BJ (cell line): ENCODE data around the gene ENO1. TPM values are rescaled to one million over a fixed set of nuclear protein-coding genes. Genes with fewer than 3 reads are reported as not detected.

Source experiments
- CTCF ChIA-PET: fragments of 350-600 bp; formaldehyde crosslinking; extraction: SDS; loops from one replicate; lab custom pipeline; 2021; ENCODE audit warnings: antibody characterized with exemption, inconsistent platforms; lab: Yijun Ruan, JAX
- POLR2A ChIA-PET: fragments of 300-600 bp; sonication (Branson Sonifier 250); formaldehyde crosslinking; extraction: SDS; loops from one replicate; lab custom pipeline; 2021; ENCODE audit warnings: antibody characterized with exemption; lab: Charles Lee
- DNase-seq: peaks from one replicate; pipeline ENCODE4 v3.0.0-alpha.2; 2011; ENCODE audit warnings: low read depth
- H3K27me3 ChIP-seq: 2 replicates; pipeline ENCODE4 v1.6.0; 2011; ENCODE audit warnings: low read length; ENCODE audit not compliant: control insufficient read depth, insufficient read depth
- H3K36me3 ChIP-seq: 2 replicates; pipeline ENCODE4 v1.5.1; 2011; ENCODE audit warnings: low read length; ENCODE audit not compliant: control insufficient read depth, insufficient read depth
- H3K4me3 ChIP-seq: 2 replicates; pipeline ENCODE4 v1.5.1; 2011; ENCODE audit warnings: low read depth, mild to moderate bottlenecking, control low read depth, low read length
- polyA plus RNA-seq: library from polyadenylated mRNA; depleted of rRNA; stranded (reverse); fragments of >200 nt; gene quantifications from 2 replicates; pipeline ENCODE4 v1.2.3, GENCODE V29; 2011
- TF ChIP-seq, protein P1 (sequence below): IDR thresholded peaks from 2 replicates; pipeline ENCODE4 v1.5.1; 2011; ENCODE audit warnings: low read depth, mild to moderate bottlenecking, control low read depth, inconsistent platforms, low read length, moderate library complexity; ENCODE audit not compliant: insufficient read depth

The ENO1 gene
- polyA plus RNA-seq, 1 experiment = 2,253 TPM

DNA sequence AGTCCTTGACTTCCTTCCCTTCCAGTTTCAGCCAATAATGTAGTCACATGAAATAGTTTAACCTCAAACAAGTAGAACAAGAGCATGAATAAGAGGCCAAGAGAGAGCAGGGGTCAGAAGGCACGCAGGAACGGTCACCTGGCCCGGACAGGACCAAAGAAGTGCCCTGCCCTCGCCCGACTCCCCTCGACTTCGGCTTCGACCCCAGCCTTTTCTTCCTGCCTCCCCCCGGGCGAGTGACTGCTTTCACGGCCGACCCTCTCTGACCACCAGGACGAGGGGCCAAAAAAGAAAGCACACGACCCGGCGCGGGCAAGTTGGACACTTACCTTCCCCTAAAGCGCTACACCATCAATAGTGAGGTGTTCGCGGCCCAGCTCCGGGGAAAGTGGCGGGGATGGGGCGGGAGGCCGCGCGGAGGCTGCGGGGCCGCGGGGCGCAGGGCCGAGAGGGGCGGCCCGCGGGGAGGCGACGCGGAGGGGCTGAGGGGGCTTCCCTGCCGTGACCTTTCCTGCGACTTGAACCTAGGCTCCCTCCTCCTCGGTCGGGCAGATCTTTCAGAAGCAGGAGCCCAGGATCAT, 61.6 kb downstream of the ENO1 start:
- CTCF ChIA-PET = interaction anchor here (1.5 kb wide), 1 partner anchor 32 kb away, joined by 3 read pairs; no protein-coding TSS in a partner anchor
- no peaks in the 10 kb centered on the region for H3K36me3 ChIP-seq
- POLR2A ChIA-PET = interaction anchor here (0.6 kb wide), 2 partner anchors 128 to 710 kb away, joined by 3 to 9 read pairs; no protein-coding TSS in a partner anchor
- peak overlapping the region; percentile 91 for H3K4me3 ChIP-seq
- no peak for DNase-seq
- H3K27me3 ChIP-seq = no peaks in the 10 kb centered on the region
- TF ChIP-seq, protein P1, sequence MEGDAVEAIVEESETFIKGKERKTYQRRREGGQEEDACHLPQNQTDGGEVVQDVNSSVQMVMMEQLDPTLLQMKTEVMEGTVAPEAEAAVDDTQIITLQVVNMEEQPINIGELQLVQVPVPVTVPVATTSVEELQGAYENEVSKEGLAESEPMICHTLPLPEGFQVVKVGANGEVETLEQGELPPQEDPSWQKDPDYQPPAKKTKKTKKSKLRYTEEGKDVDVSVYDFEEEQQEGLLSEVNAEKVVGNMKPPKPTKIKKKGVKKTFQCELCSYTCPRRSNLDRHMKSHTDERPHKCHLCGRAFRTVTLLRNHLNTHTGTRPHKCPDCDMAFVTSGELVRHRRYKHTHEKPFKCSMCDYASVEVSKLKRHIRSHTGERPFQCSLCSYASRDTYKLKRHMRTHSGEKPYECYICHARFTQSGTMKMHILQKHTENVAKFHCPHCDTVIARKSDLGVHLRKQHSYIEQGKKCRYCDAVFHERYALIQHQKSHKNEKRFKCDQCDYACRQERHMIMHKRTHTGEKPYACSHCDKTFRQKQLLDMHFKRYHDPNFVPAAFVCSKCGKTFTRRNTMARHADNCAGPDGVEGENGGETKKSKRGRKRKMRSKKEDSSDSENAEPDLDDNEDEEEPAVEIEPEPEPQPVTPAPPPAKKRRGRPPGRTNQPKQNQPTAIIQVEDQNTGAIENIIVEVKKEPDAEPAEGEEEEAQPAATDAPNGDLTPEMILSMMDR = no peak

GRCh38 chr1:8816264-8816663, 62.2 kb downstream of the ENO1 start:
- Histone ChIP-seq H3K4me3 (peak overlapping the region; percentile 91), H3K27me3 (no peaks in the 10 kb centered on the region), H3K36me3 (no peaks in the 10 kb centered on the region)
- TF ChIP-seq, protein P1 = no peak
- no peak for DNase-seq
- POLR2A ChIA-PET = no interaction called here
- CTCF ChIA-PET = interaction anchor here (0.6 to 1.5 kb wide), 3 partner anchors 33 to 272 kb away, joined by 3 read pairs; no protein-coding TSS in a partner anchor

DNA sequence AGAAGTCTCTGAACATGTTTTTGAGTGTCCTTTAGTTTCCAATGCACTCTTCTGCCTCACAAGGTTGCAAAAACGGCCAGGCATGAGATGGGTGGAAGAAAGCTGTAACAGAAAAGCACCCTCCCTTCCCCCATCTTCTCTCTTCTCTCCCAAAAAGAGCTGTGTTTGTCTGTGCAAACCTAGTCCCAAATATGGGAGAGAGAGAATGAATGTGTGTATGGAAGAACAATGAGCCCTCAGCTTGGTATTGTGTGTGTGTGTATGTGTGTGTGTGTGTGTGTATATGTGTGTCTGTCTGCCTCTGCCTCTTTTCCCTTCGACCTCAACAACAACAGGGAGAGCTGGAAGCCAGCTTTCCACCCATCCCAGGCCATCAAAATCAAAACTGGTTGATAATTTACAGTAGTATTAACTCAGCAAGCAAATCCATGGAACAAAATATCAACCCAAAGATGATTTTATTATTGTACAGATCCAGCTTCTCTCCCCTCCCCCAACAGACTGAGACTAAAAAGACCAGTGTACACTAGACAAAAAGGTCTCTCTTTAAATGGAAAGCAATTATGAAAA, 62.8 kb downstream of the ENO1 start:
- no peak for DNase-seq
- TF ChIP-seq, protein P1 = no peak
- ChIA-PET CTCF (interaction anchor here (0.6 to 0.9 kb wide), 2 partner anchors 75 to 272 kb away, joined by 3 read pairs; no protein-coding TSS in a partner anchor), POLR2A (no interaction called here)
- Histone ChIP-seq H3K36me3 (no peaks in the 10 kb centered on the region), H3K27me3 (no peaks in the 10 kb centered on the region), H3K4me3 (peak overlapping the region; percentile 6; the same call in 1 of the 2 replicates)

DNA sequence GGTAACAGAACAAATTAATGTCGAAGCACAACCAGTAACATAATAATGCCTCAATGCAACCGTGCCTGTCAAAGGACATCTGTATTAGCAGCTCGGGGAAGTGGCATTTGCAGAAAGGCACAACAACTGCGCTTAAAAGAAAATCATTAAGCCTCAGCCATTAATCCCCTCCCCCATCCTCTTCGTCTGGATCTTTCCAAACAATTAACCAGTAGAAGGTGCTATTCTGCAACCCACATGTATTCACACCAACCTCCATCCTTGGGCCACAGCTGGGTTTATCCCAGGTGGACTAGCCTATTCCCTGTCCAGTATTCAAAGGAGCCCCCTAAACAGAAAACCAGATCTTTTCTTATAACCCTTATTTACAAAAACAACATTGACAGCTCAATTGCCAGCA, 63.6 kb downstream of the ENO1 start:
- Histone ChIP-seq H3K27me3 (no peaks in the 10 kb centered on the region), H3K36me3 (no peaks in the 10 kb centered on the region), H3K4me3 (no peak overlapping the region)
- ChIA-PET POLR2A (no interaction called here), CTCF (no interaction called here)
- TF ChIP-seq, protein P1 = no peak
- no peak for DNase-seq

- Histone ChIP-seq H3K36me3 (no peaks in the 10 kb centered on the region), H3K27me3 (no peaks in the 10 kb centered on the region), H3K4me3 (no peak overlapping the region)
- TF ChIP-seq, protein P1 = no peak
- no peak for DNase-seq
- ChIA-PET CTCF (no interaction called here), POLR2A (interaction anchor here (0.6 kb wide), 1 partner anchor 38 kb away, joined by 5 read pairs; no protein-coding TSS in a partner anchor)
Observed at GRCh38 chr1:8813991-8814390, 64.5 kb downstream of the ENO1 start.
